TTC549 (cell line): ENCODE data around the gene CCDC34.
"Not testable (repeated sequence)": the region's sequence is repeated elsewhere in the genome, so short reads cannot be mapped to it uniquely, and the experiment has no call there.

Experiments
- FAIRE-seq: peaks from 2 replicates; lab custom pipeline; 2012; peaks lifted over from hg19 to GRCh38; lab: Jason Lieb, UNC

CCDC34 gene

GRCh38 chr11:27361649-27362431 lies 1.2 kb downstream of the CCDC34 start:
- no peak for FAIRE-seq

GRCh38 chr11:27358296-27358695 lies 4.7 kb downstream of the CCDC34 start:
- no peak for FAIRE-seq

- no peak for FAIRE-seq
Observed at GRCh38 chr11:27357250-27357649, 5.8 kb downstream of the CCDC34 start.

GRCh38 chr11:27356624-27357222 lies 6.3 kb downstream of the CCDC34 start:
- FAIRE-seq: no peak

GRCh38 chr11:27355575-27356104 lies 7.4 kb downstream of the CCDC34 start:
- no peak for FAIRE-seq

- no peak for FAIRE-seq
Observed at GRCh38 chr11:27354359-27354965, 8.6 kb downstream of the CCDC34 start.

- FAIRE-seq: no peak
Observed at GRCh38 chr11:27353593-27354358, 9.2 kb downstream of the CCDC34 start.

GRCh38 chr11:27352781-27353180 lies 10.2 kb downstream of the CCDC34 start:
- FAIRE-seq: no peak

- FAIRE-seq: no peak
Observed at GRCh38 chr11:27350511-27350910, 12.5 kb downstream of the CCDC34 start.

GRCh38 chr11:27349919-27350318 lies 13.1 kb downstream of the CCDC34 start:
- FAIRE-seq: no peak

- FAIRE-seq: no peak
Observed at GRCh38 chr11:27348340-27348873, 14.6 kb downstream of the CCDC34 start.

- no peak for FAIRE-seq
Observed at GRCh38 chr11:27347359-27348339, 15.4 kb downstream of the CCDC34 start.

- FAIRE-seq: no peak
Observed at GRCh38 chr11:27339941-27340340, 23.1 kb downstream of the CCDC34 start.

- FAIRE-seq: not testable (repeated sequence)
Observed at GRCh38 chr11:27334764-27335163, 28.3 kb downstream of the CCDC34 start.

GRCh38 chr11:27331981-27332380 lies 31.0 kb downstream of the CCDC34 start:
- no peak for FAIRE-seq

GRCh38 chr11:27330633-27331270 lies 32.3 kb downstream of the CCDC34 start:
- FAIRE-seq: no peak

- FAIRE-seq: no peak
Observed at GRCh38 chr11:27329867-27330632, 33.0 kb downstream of the CCDC34 start.

- no peak for FAIRE-seq
Observed at GRCh38 chr11:27328614-27329013, 34.4 kb downstream of the CCDC34 start.

GRCh38 chr11:27327064-27327463 lies 36.0 kb downstream of the CCDC34 start:
- not testable (repeated sequence) for FAIRE-seq

- FAIRE-seq: not testable (repeated sequence)
Observed at GRCh38 chr11:27322196-27322595, 40.8 kb downstream of the CCDC34 start.
